ENCODE results near the gene DRC1. TPM values are rescaled to one million over a fixed set of nuclear protein-coding genes. Genes with fewer than 3 reads are reported as not detected.

Gene DRC1
- total RNA-seq, 1 donor = 0.36 TPM

- Histone ChIP-seq H3K4me1 (ENCODE audit: insufficient read depth, low read length) (no peaks in the 10 kb centered on the region), H3K4me2 (ENCODE audit: insufficient read depth, low read length) (no peak overlapping the region), H2AFZ (ENCODE audit: low read length) (no peak overlapping the region), H3K9me3 (ENCODE audit: low read depth, low read length) (no peaks in the 10 kb centered on the region), H4K20me1 (ENCODE audit: insufficient read depth, low read length) (no peaks in the 10 kb centered on the region), H3K79me2 (ENCODE audit: insufficient read depth, low read length) (no peaks in the 10 kb centered on the region), H3K27me3 (ENCODE audit: insufficient read depth, low read length) (peaks cover 32% of the 10 kb centered on the region), H3K27ac (ENCODE audit: low read depth, low read length) (no peak overlapping the region), H3K36me3 (ENCODE audit: insufficient read depth, low read length) (no peaks in the 10 kb centered on the region), H3K4me3 (ENCODE audit: insufficient read depth, low read length) (no peak overlapping the region)
- TF ChIP-seq CTCF (IDR thresholded peaks at IDR 0.05; ENCODE audit: extremely low read depth, low read depth, low read length) = no peak
- DNase-seq (ENCODE audit: insufficient read length, low spot score, missing footprints) = no peak
Measured at GRCh38 chr2:26494891-26495290, 93.2 kb downstream of the DRC1 start.

GRCh38 chr2:26495705-26496297 lies 94.1 kb downstream of the DRC1 start:
- Histone ChIP-seq H2AFZ (ENCODE audit: low read length) (no peak overlapping the region), H3K27ac (ENCODE audit: low read depth, low read length) (no peak overlapping the region), H3K4me2 (ENCODE audit: insufficient read depth, low read length) (no peak overlapping the region), H3K4me3 (ENCODE audit: insufficient read depth, low read length) (no peak overlapping the region), H3K4me1 (ENCODE audit: insufficient read depth, low read length) (no peaks in the 10 kb centered on the region), H4K20me1 (ENCODE audit: insufficient read depth, low read length) (no peaks in the 10 kb centered on the region), H3K9me3 (ENCODE audit: low read depth, low read length) (no peaks in the 10 kb centered on the region), H3K36me3 (ENCODE audit: insufficient read depth, low read length) (no peaks in the 10 kb centered on the region), H3K79me2 (ENCODE audit: insufficient read depth, low read length) (no peaks in the 10 kb centered on the region), H3K27me3 (ENCODE audit: insufficient read depth, low read length) (peaks cover 38% of the 10 kb centered on the region)
- TF ChIP-seq CTCF (IDR thresholded peaks at IDR 0.05; ENCODE audit: extremely low read depth, low read depth, low read length) = no peak
- DNase-seq (ENCODE audit: insufficient read length, low spot score, missing footprints) = no peak

DNA sequence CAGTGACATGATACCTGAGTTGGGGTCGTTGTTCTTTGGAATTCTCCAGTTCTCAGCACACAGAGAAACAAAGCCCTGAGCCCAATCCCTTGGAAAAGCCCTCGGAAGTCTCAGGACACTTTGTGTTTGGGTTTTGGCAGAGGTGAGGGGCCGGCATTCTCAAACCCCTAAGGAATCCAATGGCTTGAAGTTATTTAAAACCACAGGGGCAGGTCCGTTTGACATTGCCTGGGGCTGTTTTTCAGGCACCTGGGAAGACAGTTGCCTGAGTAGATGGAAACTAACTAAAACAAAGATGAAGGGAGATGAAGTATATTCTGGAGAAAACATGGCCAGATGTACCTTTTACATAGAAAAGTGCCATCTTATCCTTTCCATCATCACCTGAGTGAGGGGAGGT lies 98.7 kb downstream of the DRC1 start:
- no peak for DNase-seq (ENCODE audit: insufficient read length, low spot score, missing footprints)
- no peaks in the 10 kb centered on the region for H3K9me3 ChIP-seq (ENCODE audit: low read depth, low read length)
- no peak for TF ChIP-seq CTCF (IDR thresholded peaks at IDR 0.05; ENCODE audit: extremely low read depth, low read depth, low read length)
- no peaks in the 10 kb centered on the region for H3K4me1 ChIP-seq (ENCODE audit: insufficient read depth, low read length)
- H2AFZ ChIP-seq (ENCODE audit: low read length) = no peak overlapping the region
- H3K4me3 ChIP-seq (ENCODE audit: insufficient read depth, low read length) = no peak overlapping the region
- H4K20me1 ChIP-seq (ENCODE audit: insufficient read depth, low read length) = no peaks in the 10 kb centered on the region
- H3K36me3 ChIP-seq (ENCODE audit: insufficient read depth, low read length) = no peaks in the 10 kb centered on the region
- H3K27me3 ChIP-seq (ENCODE audit: insufficient read depth, low read length) = peaks cover 75% of the 10 kb centered on the region
- H3K27ac ChIP-seq (ENCODE audit: low read depth, low read length) = no peak overlapping the region
- H3K79me2 ChIP-seq (ENCODE audit: insufficient read depth, low read length) = no peaks in the 10 kb centered on the region
- no peak overlapping the region for H3K4me2 ChIP-seq (ENCODE audit: insufficient read depth, low read length)

- H3K27me3 ChIP-seq (ENCODE audit: insufficient read depth, low read length) = peaks cover 66% of the 10 kb centered on the region
- no peaks in the 10 kb centered on the region for H3K36me3 ChIP-seq (ENCODE audit: insufficient read depth, low read length)
- H3K4me3 ChIP-seq (ENCODE audit: insufficient read depth, low read length) = peak overlapping the region; percentile 35
- H3K4me2 ChIP-seq (ENCODE audit: insufficient read depth, low read length) = peak overlapping the region; percentile 55
- no peak overlapping the region for H3K27ac ChIP-seq (ENCODE audit: low read depth, low read length)
- no peaks in the 10 kb centered on the region for H3K4me1 ChIP-seq (ENCODE audit: insufficient read depth, low read length)
- H3K79me2 ChIP-seq (ENCODE audit: insufficient read depth, low read length) = no peaks in the 10 kb centered on the region
- H3K9me3 ChIP-seq (ENCODE audit: low read depth, low read length) = no peaks in the 10 kb centered on the region
- peak overlapping the region; percentile 56 for H2AFZ ChIP-seq (ENCODE audit: low read length)
- DNase-seq (ENCODE audit: insufficient read length, low spot score, missing footprints) = peak; percentile 97
- no peaks in the 10 kb centered on the region for H4K20me1 ChIP-seq (ENCODE audit: insufficient read depth, low read length)
- TF ChIP-seq CTCF (IDR thresholded peaks at IDR 0.05; ENCODE audit: extremely low read depth, low read depth, low read length) = peak; percentile 80
Measured at GRCh38 chr2:26503231-26503880, 101.6 kb downstream of the DRC1 start.
